ENCODE measurements around the gene CRIP1. TPM values are rescaled to one million over a fixed set of nuclear protein-coding genes. Genes with fewer than 3 reads are reported as not detected.

CRIP1 gene
- total and polyA plus RNA-seq, 2 donors (not counting 3 experiments of a cell fraction or from before 2014, with no cell fraction given), result 3.1 to 8.1 TPM

DNA sequence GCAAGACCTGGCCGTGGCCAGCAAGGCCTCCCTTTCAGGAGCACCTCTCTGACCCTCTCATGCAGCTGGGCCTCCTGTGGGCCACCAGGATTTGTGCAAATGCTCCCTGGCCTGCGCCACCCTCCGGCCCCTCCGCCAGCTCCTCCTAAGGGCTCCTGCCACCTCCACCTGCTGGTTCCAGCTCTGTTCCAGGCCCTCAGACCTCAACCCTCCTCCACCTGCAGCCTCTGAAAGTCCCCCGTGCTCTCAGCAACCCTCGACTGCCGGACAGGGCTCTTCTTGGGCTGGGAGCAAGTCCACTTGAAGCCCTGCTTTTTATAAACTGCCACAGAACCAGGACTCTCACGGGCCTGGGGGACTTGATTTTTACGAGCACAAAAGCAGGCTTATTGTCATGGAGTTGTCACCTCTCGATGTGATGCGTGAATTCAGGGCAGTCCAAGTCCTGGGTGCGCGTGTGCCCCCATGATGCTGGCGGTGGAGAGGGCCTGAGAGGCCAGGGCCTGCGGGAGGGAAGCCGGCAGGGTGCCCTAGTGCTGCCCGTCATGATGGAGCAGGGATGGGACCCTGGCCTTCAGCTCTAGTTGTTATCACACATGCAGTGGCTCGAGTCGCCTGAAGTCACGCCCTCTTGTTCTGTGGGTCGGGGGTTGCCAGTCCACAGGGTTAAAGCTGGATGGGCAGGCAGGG lies 13.5 kb downstream of the CRIP1 start:
- TF ChIP-seq GATA2 (IDR thresholded peaks at IDR 0.05; ENCODE audit: insufficient read depth, insufficient read length, low read depth, low read length), result no peak
- TF ChIP-seq MAX (IDR thresholded peaks at IDR 0.05; ENCODE audit: insufficient read depth, insufficient read length), result no peak
- no peak for TF ChIP-seq POLR2A (IDR thresholded peaks at IDR 0.05; ENCODE audit: low read depth, low read length)
- TF ChIP-seq EZH2 (IDR thresholded peaks at IDR 0.05; ENCODE audit: borderline replicate concordance, low read depth, low read length, severe bottlenecking), result no peak
- TF ChIP-seq MYC (IDR thresholded peaks at IDR 0.05; ENCODE audit: low read depth, low read length), result no peak
- no peak for TF ChIP-seq JUN (IDR thresholded peaks at IDR 0.05; ENCODE audit: borderline replicate concordance, insufficient read depth, insufficient read length, low read depth)
- TF ChIP-seq, protein P1, sequence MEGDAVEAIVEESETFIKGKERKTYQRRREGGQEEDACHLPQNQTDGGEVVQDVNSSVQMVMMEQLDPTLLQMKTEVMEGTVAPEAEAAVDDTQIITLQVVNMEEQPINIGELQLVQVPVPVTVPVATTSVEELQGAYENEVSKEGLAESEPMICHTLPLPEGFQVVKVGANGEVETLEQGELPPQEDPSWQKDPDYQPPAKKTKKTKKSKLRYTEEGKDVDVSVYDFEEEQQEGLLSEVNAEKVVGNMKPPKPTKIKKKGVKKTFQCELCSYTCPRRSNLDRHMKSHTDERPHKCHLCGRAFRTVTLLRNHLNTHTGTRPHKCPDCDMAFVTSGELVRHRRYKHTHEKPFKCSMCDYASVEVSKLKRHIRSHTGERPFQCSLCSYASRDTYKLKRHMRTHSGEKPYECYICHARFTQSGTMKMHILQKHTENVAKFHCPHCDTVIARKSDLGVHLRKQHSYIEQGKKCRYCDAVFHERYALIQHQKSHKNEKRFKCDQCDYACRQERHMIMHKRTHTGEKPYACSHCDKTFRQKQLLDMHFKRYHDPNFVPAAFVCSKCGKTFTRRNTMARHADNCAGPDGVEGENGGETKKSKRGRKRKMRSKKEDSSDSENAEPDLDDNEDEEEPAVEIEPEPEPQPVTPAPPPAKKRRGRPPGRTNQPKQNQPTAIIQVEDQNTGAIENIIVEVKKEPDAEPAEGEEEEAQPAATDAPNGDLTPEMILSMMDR (IDR thresholded peaks at IDR 0.05; ENCODE audit: extremely low read depth in 1 of 2, insufficient read depth in 1 of 2, low read depth in 1 of 2, low read length in 2 of 2), result no peak
- no peak for TF ChIP-seq POLR2AphosphoS5 (IDR thresholded peaks at IDR 0.05; ENCODE audit: insufficient read depth, low read depth, low read length)
- TF ChIP-seq FOS (IDR thresholded peaks at IDR 0.05; ENCODE audit: borderline replicate concordance, insufficient read depth, low read length), result no peak
- no TSS peak for BruUV-seq (replicated peaks)
- DNase-seq (ENCODE audit: low read depth, low spot score) (no peak), FAIRE-seq (no peak)
- no peak overlapping the region for H2AFZ ChIP-seq (ENCODE audit: low read depth, low read length)
- H3K4me1 ChIP-seq (ENCODE audit: control insufficient read depth, extremely low read depth, insufficient read depth, low read length), result no peaks in the 10 kb centered on the region
- no peaks in the 10 kb centered on the region for H3K79me2 ChIP-seq (ENCODE audit: control insufficient read depth, insufficient read depth, low read length)
- ChIA-PET POLR2A (no interaction called here), CTCF (no interaction called here)
- no peaks in the 10 kb centered on the region for H4K20me1 ChIP-seq (replicated peaks; ENCODE audit: control insufficient read depth, extremely low read depth, insufficient read depth, low read length)
- H3K9me1 ChIP-seq (replicated peaks; ENCODE audit: control insufficient read depth, extremely low read depth, insufficient read depth, low read length), result no peaks in the 10 kb centered on the region
- no peaks in the 10 kb centered on the region for H3K27me3 ChIP-seq (ENCODE audit: control insufficient read depth in 2 of 2, insufficient read depth in 2 of 2, low read length in 2 of 2)
- H3K36me3 ChIP-seq (ENCODE audit: control insufficient read depth in 2 of 2, extremely low read depth in 1 of 2, insufficient read depth in 2 of 2, low read length in 2 of 2), result no peaks in the 10 kb centered on the region
- no peak overlapping the region for H3K4me3 ChIP-seq (replicated peaks in 1 of 3; ENCODE audit: insufficient read depth in 1 of 3, low read depth in 1 of 3, low read length in 3 of 3)
- H3K27ac ChIP-seq (ENCODE audit: insufficient read depth, low read depth, low read length), result no peak overlapping the region
- no peak overlapping the region for H3K9ac ChIP-seq (replicated peaks; ENCODE audit: extremely low read depth, insufficient read depth, low read length)
- intact Hi-C loops (cut with micrococcal nuclease) (no loop called here), dilution Hi-C loops (cut with MboI; ENCODE audit: extremely low pct_ligation_motif_present, low sequenced_read_pairs) (no loop called here)
- H3K4me2 ChIP-seq (ENCODE audit: insufficient read depth, low read length), result no peak overlapping the region
- no peaks in the 10 kb centered on the region for H3K9me3 ChIP-seq (replicated peaks; ENCODE audit: control insufficient read depth, insufficient read depth, low read length)

All from endothelial cell of umbilical vein (primary cell).